GM10266 (cell line): Measurements from ENCODE around the gene SYPL2.

Experiments
- DNase-seq: peaks from one replicate; pipeline ENCODE4 v3.0.0; 2012; ENCODE audit errors: extremely low spot score
- CTCF ChIP-seq: IDR thresholded peaks from 2 replicates; pipeline ENCODE4 v1.5.1; 2012; ENCODE audit warnings: mild to moderate bottlenecking, low read depth; ENCODE audit not compliant: control insufficient read depth, insufficient read depth; ENCODE audit errors: missing control alignments

SYPL2 gene

DNA sequence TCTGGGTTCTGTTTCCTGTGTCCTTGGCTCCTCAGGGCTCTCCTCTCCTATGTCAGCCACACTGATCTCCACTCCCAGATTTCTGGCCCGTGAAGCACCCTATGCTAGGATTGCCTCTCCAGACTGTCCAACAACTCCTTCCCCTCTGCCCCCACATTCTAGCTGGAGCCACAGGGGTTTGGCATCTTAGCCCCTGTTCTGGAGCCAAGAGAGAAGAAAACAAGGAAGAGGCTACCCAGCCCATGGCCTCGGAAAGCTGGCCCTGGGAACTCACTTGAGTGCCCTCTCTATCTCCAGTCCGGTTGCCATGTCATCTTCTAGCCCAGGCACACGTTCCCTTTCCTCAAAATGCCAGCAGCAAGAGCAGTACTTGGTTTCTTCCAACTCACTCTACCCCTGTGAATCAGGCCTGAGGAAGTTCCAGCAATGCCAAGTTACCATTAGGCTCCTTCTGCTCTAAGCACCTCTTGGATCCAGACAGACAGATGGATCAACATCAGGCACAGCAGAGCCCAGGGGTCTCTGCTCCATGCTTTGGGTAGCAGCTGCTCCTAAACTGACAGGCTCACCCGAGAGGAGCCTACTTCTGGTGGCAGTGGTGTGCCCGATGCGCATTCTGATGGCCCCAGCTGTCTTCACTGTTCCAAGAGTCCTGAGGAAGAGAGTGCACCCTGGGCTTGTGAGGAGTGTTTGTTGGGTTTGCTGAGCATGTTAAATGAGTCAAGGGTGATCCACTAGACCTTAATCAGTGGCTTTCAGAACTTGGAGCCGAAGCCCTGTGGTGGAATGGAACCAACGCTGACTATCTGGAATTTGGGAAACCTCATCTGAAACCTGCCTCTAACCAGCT lies 61.7 kb downstream of the SYPL2 start:
- no peak for DNase-seq
- TF ChIP-seq CTCF = no peak

- TF ChIP-seq CTCF = no peak
- DNase-seq = no peak
Measured at GRCh38 chr1:109528712-109529111, 62.4 kb downstream of the SYPL2 start.

- TF ChIP-seq CTCF = no peak
- no peak for DNase-seq
Measured at GRCh38 chr1:109529881-109530456, 63.6 kb downstream of the SYPL2 start.

DNA sequence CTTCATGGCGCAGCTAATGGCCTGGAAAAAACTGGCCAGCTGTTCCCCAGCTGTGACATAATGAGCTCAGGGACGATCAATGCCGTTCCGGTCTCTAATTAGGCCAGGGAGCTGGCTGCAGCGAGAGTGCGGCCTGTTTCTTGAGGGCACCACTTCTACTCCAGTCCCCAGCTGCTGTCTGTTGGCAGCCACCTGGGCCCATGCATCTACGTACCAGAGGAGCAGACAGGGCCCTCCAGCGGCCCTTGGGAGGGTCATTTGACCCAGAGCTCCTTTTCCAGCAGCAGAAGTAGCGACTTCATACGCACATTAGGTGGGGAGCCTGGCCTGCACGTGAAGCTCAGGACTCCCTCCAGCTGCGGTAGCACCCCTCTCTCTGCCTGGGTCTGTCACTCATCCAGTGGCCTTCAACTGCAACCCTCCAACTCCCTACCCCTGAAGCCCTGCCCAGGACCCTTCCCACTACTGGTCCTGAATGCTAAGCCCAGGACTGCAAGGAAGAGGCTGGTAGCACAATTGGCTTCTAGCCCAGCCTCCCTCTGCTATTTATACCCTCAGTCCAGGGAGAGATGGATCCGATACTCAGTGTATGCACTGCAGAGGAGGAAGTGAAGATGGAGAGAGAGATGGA lies 64.2 kb downstream of the SYPL2 start:
- DNase-seq = no peak
- TF ChIP-seq CTCF = no peak

- TF ChIP-seq CTCF = no peak
- no peak for DNase-seq
Measured at GRCh38 chr1:109531380-109531779, 65.0 kb downstream of the SYPL2 start.
